Skeletal muscle satellite cell (primary cell): Measurements from ENCODE around the gene EIF1AD. TPM values are rescaled to one million over a fixed set of nuclear protein-coding genes. Genes with fewer than 3 reads are reported as not detected.

Experiments
- H3K27me3 ChIP-seq: 2 replicates; pipeline ENCODE4 v1.7.0; 2013; ENCODE audit warnings: low read length; ENCODE audit not compliant: control insufficient read depth, insufficient read depth
- H3K36me3 ChIP-seq: 2 replicates; pipeline ENCODE4 v1.7.0; 2013; ENCODE audit warnings: mild to moderate bottlenecking, control low read depth, low read length; ENCODE audit not compliant: insufficient read depth
- H3K4me1 ChIP-seq: 2 replicates; pipeline ENCODE4 v1.7.0; 2013; ENCODE audit warnings: low read length; ENCODE audit not compliant: control insufficient read depth, insufficient read depth
- H3K4me2 ChIP-seq: 2 replicates; pipeline ENCODE4 v1.7.0; 2013; ENCODE audit warnings: mild to moderate bottlenecking, low read length
- H3K4me3 ChIP-seq: 2 replicates; pipeline ENCODE4 v1.7.0; 2013; ENCODE audit warnings: low read length
- H3K9ac ChIP-seq: 2 replicates; pipeline ENCODE4 v1.7.0; 2013; ENCODE audit warnings: mild to moderate bottlenecking, low read depth, low read length, moderate library complexity
- H3K9me3 ChIP-seq: replicated peaks from 2 replicates; pipeline ENCODE4 v1.7.0; 2013; ENCODE audit warnings: mild to moderate bottlenecking, control low read depth, low read length
- total RNA-seq: library from RNA; depleted of rRNA; stranded (reverse); fragments of >200 nt; gene quantifications from 2 replicates; pipeline ENCODE4 v1.2.3, GENCODE V29; 2012; rRNA removed

EIF1AD gene, protein sequence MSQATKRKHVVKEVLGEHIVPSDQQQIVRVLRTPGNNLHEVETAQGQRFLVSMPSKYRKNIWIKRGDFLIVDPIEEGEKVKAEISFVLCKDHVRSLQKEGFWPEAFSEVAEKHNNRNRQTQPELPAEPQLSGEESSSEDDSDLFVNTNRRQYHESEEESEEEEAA
- 29.2 and 29.9 TPM in 2 replicates for total RNA-seq

DNA sequence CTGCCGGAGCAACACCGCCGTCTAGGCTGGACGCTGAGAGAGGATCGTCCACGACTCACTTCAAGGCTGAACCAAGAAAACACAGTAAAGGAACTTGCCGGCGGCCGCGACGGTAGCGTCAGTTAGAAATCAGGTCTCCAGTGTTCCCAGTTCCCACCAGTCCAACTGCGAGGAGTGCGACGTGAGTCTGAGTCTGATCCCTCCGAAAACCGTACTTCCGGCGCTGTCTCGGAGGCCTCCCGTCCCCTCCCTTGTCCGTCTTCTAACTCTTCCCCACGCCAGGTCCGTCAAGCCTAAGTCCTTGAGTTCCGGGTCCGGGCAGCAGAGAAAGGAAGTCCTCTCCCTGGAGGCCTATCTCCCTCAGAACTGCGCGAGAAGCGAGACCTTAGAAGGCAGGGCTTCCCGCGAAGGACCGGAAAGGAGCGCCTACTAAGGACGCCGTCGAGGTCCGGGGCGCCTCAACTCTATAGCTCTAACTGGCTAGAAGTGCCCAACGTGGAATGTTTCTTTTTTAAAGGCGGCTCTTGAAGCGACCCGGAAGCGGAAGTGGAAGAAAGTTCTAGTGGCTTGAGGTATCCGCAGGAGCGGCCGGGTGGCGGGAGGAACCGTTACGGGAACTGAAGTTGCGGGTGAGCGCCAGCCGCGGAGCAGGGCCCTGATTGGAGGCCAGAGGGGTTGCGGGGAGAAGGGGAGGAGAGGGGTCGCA, at the start of gene EIF1AD, which contains the start of gene BANF1:
TSS of gene EIF1AD (minus strand) at position 216 of the 706 bp plus-strand sequence. CDS start 1,768 bp downstream, outside the sequence.
TSS of gene BANF1 (plus strand) at position 562 of the 706 bp plus-strand sequence. CDS start 748 bp downstream, outside the sequence.
- Histone ChIP-seq H3K27me3 (no peaks in the 10 kb centered on the region), H3K9me3 (no peaks in the 10 kb centered on the region), H3K4me1 (peaks cover 10% of the 10 kb centered on the region), H3K36me3 (peaks cover 51% of the 10 kb centered on the region), H3K4me2 (peak within 1 kb of the TSS; percentile 91), H3K4me3 (peak within 1 kb of the TSS; percentile 85), H3K9ac (peak within 1 kb of the TSS; percentile 91)

DNA sequence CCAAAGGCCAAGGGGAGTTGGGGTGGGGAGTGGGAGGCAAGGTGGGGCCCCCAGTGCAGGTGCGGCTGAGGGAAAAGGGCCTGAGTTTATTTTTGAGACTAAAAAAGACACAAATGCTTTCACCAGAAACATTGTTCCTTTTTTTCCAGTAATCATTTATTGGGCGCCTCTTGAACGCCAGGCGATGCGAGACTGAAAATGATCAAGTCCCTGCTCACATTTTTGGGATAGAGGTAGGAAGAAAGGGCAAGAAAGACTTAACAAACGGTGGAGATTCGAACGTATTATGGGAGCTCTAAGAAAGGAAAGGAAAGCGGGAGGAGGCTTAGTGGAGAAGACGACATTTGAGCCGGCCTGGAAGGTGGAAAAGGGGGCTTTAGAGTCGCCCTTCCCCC, 49.4 kb upstream of the EIF1AD start:
- no peaks in the 10 kb centered on the region for H3K27me3 ChIP-seq
- H3K4me1 ChIP-seq: peaks cover 24% of the 10 kb centered on the region
- H3K4me3 ChIP-seq: peak overlapping the region; percentile 98
- peak overlapping the region; percentile 80 for H3K4me2 ChIP-seq
- H3K9ac ChIP-seq: peak overlapping the region; percentile 98
- no peaks in the 10 kb centered on the region for H3K9me3 ChIP-seq
- H3K36me3 ChIP-seq: peaks cover 19% of the 10 kb centered on the region

DNA sequence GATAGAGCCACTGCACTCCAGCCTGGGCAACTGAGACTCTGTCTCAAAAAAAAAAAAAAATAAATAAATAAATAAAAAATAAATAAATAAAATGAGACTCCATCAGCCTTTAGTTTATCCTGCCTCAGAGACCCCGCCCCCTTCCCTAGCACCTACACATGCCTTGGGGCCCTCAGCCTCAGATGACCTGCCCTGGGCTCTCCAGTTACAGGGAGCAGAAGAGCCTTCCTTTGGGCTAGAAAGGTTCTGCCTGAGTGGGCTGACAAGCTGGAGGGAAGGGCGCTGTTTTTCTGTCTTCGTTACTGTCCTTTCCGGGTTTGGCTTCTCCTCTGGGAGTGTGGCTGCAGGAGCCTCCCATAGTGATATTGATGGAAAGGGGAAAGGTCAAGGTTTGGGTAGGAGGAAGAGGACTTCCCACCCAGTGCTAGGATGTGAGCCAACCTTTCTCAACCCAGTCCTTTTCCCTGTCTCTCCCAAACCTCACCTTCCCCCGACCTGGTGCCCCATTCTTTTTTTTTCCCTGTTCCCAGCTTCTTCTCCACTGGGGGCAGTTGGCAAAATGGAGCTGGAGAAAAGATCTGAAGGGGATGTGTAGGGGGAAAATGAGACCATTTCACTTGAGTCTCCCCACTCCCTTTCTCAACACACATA, 48.7 kb upstream of the EIF1AD start:
- peaks cover 24% of the 10 kb centered on the region for H3K4me1 ChIP-seq
- H3K9me3 ChIP-seq: no peaks in the 10 kb centered on the region
- H3K4me3 ChIP-seq: no peak overlapping the region
- peak overlapping the region; percentile 80 for H3K4me2 ChIP-seq
- no peaks in the 10 kb centered on the region for H3K27me3 ChIP-seq
- H3K9ac ChIP-seq: peak overlapping the region; percentile 98
- H3K36me3 ChIP-seq: peaks cover 13% of the 10 kb centered on the region

DNA sequence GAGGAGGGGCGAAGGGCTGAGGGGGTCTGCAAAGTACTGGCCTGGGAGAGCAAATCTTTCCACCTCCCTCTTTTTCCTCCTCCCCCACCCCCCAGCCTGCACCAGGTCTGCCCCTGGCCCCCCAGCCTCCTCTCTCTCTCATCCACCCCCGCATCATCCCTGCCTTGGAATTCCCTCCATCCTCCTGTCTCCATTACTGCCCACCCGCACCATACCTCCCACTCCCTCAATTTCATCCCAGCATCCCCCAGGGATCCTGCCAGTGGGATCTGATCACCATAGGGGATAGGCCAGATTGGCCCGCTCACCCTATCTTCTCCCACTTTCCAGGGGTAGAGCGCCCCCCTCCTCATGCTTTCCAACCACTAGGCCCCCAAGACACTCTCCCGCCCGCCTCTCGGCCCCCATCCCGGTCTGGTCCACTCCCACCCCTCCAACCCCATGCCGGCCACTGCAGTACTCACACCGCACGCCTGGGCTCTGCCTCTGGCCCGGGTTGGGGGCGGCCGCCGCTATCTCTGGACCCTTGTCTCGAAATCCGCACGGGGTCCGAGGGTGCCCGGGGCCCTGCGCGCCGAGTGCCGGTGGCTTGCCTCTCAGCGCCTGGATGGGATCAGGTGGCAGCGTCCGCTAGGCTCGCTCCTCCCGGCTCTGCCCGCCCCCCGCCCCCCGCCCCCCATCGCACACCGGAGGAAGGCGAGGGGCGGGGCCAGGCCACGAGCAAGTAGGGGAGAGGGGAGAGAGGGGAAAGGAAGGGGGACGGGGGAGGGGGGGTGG, 46.8 kb upstream of the EIF1AD start, which contains the start of gene GAL3ST3:
TSS of gene GAL3ST3 (minus strand) at position 615 of the 777 bp plus-strand sequence. CDS start 3,746 bp downstream, outside the sequence.
- peaks cover 28% of the 10 kb centered on the region for H3K4me1 ChIP-seq

DNA sequence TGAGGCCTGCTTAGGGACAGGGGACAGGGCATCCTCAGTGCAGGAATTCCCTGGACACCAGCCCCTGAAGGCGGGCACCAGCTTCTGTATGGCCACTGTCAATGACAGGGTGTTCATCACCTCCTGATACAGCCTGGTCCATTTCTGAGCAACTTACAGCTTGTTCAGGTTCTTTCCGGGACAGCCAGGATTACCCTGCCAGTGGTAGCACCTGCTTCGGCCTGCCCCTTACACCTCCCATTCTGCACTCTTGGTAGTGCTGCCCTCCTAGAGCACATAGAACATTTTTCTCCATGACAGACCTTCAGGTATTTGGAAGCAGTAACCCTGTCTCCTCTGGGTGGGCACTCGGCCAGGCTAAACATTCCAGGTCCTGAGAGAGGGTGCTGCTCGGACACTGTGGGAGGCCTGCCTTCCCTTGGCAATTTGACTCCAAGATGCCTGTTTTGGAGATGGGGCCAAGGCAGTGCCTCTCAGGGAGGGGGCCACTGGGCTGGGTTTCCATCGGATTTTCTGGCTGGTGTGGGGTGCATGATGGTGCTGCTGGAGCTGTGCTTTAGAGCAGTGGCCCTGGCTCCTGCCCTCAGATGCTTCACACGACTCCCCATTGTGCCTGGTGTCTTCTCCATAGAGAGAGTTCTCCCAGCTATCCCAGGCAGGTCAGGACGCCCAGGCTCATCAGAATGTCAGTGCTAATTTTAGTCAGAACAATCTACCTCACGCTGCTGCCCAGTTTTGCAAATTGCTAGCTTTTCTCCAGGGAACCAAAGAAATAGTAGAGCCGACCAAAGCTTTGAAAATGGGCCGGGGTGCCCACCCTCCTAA, 45.8 kb upstream of the EIF1AD start:
- Histone ChIP-seq H3K9me3 (no peaks in the 10 kb centered on the region), H3K4me1 (peaks cover 21% of the 10 kb centered on the region), H3K9ac (no peak overlapping the region), H3K4me2 (no peak overlapping the region), H3K4me3 (no peak overlapping the region), H3K27me3 (no peaks in the 10 kb centered on the region), H3K36me3 (no peaks in the 10 kb centered on the region)

More for the DNA sequence above, 46.8 kb upstream of the EIF1AD start, which contains the start of gene GAL3ST3:
- no peaks in the 10 kb centered on the region for H3K27me3 ChIP-seq
- H3K4me2 ChIP-seq: no peak within 1 kb of the TSS
- H3K4me3 ChIP-seq: no peak within 1 kb of the TSS
- H3K9ac ChIP-seq: no peak within 1 kb of the TSS
- no peaks in the 10 kb centered on the region for H3K9me3 ChIP-seq
- H3K36me3 ChIP-seq: no peaks in the 10 kb centered on the region

DNA sequence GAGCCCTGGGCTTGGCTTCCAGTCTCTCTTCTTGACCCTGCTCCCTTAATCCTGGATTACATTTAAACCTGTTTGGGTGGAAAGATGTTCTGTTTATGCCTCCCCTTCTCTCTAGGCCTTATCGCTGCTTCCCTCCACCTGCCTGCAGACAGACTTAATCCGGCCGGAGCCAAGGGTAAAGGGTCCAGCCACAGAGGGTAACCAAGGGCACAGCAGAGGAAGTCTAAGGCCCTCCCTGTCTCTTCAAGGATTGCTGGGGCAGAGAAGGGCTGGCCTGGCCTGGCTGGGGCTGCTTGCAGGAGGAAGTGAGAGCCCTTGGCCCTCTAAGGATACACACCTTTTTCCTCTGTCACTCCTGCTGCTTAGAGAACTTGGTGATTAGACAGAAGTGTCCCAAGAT, 44.9 kb upstream of the EIF1AD start:
- H3K9ac ChIP-seq: no peak overlapping the region
- peaks cover 21% of the 10 kb centered on the region for H3K4me1 ChIP-seq
- no peaks in the 10 kb centered on the region for H3K36me3 ChIP-seq
- no peak overlapping the region for H3K4me3 ChIP-seq
- H3K9me3 ChIP-seq: no peaks in the 10 kb centered on the region
- H3K4me2 ChIP-seq: no peak overlapping the region
- no peaks in the 10 kb centered on the region for H3K27me3 ChIP-seq

DNA sequence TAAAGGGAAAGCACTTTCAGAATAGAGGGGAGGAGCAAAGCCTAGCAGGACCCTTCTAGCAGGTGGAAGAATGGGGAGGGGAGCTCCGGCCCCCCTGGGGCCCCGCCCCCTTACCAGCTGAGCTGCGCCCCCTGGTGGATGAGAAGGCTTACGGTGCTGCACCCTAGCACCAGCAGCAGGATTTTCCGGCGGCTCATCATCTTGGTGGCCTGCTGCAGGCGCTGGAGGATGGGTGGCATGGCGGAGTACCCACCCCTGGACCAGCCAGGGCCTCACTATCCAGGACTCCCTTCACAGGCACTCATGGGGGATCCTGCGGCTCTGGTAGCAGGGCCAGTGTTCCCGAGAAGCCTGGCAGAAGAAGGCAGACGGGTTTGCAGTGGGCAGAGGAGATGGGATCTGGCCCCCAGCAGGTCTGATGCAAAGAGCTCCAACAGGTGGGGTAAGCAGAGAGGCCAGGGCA, 43.3 kb upstream of the EIF1AD start:
- H3K27me3 ChIP-seq: no peaks in the 10 kb centered on the region
- peak overlapping the region; percentile 50 for H3K4me2 ChIP-seq

DNA sequence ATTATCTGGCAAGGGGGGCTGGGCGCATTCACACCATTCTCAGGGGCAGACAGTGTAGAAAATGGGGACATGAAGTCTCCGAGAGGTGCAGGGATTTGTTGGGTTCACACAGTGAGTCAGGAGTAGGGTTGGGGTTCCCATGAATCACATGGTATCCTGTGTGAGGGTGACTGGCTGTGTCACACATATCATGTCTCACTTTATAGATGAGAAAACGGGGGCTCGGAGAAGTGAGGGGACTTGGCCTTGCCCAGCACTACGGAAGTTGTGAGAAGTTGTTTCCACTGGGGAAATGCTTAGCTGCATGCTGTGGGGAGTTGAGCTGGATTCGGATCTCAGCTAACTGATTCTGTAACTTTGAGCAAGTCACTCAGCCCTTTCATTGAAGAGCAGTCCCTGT, 42.8 kb upstream of the EIF1AD start:
- H3K36me3 ChIP-seq: no peaks in the 10 kb centered on the region
- no peak overlapping the region for H3K9ac ChIP-seq
- H3K9me3 ChIP-seq: no peaks in the 10 kb centered on the region
- peaks cover 9% of the 10 kb centered on the region for H3K4me1 ChIP-seq
- no peaks in the 10 kb centered on the region for H3K27me3 ChIP-seq
- peak overlapping the region; percentile 50 for H3K4me2 ChIP-seq
- H3K4me3 ChIP-seq: no peak overlapping the region

More for the DNA sequence above, 43.3 kb upstream of the EIF1AD start:
- Histone ChIP-seq H3K4me3 (no peak overlapping the region), H3K36me3 (no peaks in the 10 kb centered on the region), H3K9ac (no peak overlapping the region), H3K9me3 (no peaks in the 10 kb centered on the region), H3K4me1 (peaks cover 9% of the 10 kb centered on the region)

DNA sequence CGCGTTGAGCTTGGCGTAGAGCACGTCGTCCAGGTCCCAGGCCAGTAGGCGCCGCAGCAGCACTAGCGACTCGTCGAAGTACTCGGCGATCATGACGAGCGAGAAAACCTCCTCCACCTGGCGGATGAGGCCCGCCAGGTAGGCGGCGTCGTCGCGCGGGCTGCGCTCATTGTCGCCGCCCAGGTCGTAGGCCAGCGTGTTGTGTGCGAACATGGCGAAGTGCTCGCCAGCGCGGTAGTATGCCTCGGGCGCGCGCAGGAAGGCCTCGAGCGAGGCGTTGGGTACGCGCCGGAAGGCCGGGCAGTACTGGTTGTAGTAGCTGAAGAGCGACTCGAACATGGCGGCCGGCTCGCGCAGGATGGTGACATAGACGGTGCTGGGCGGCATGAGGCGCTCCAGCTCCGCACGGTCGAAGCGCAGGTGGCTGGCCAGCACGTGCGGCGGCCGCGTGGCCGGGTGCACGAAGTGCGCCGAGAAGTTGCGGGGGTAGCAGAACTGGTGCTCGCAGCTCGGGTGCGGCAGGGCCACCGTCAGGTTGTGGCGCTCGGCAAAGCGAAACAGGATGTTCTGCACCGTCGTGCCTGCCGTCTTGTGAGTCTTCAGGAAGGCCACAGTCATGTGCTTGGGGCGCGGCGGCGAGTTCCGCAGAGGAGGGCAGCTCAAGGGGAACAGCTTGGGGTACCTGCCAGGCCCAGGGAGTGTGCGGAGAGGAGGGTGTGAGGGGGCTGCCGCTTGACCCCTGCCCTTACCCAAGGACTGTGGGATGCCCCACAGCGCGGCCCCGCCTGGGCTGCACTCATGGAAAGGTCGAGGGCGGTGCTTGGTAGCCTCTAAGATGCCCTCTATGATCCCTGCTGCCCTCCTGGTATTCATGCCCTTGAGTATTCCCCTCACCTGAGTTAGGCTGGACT, 41.3 kb upstream of the EIF1AD start:
- no peak overlapping the region for H3K4me2 ChIP-seq
- no peaks in the 10 kb centered on the region for H3K27me3 ChIP-seq
- H3K4me3 ChIP-seq: no peak overlapping the region
- no peaks in the 10 kb centered on the region for H3K36me3 ChIP-seq
- no peak overlapping the region for H3K9ac ChIP-seq
- H3K9me3 ChIP-seq: no peaks in the 10 kb centered on the region
- peaks cover 9% of the 10 kb centered on the region for H3K4me1 ChIP-seq
